WTC11 (cell line): ENCODE measurements around the gene PPIP5K2. TPM values are rescaled to one million over a fixed set of nuclear protein-coding genes. Genes with fewer than 3 reads are reported as not detected.

ENCODE experiments used
- ATAC-seq: fragments of 200-7000 bp; cut with Tn5 transposase; 2 replicates; pipeline ENCODE4 v1.10.0; 2021; ENCODE audit warnings: mild to moderate bottlenecking, moderate library complexity
- CTCF ChIA-PET: fragments of 300-600 bp; sonication (Branson Sonifier 250); formaldehyde crosslinking; loops from one replicate; lab custom pipeline; 2021; ENCODE audit warnings: antibody characterized with exemption; lab: Charles Lee
- POLR2A ChIA-PET: fragments of 350-600 bp; sonication (Branson Sonifier 250); formaldehyde crosslinking; loops from one replicate; lab custom pipeline; 2021; ENCODE audit warnings: antibody characterized with exemption; lab: Charles Lee
- DNase-seq: peaks from one replicate; pipeline ENCODE4 v3.0.0; 2021; ENCODE audit warnings: low spot score
- H3K27ac Mint-ChIP-seq: 2 replicates; pipeline ENCODE4 v1.8.0; 2021; ENCODE audit warnings: mixed read lengths
- H3K27me3 Mint-ChIP-seq: 2 replicates; pipeline ENCODE4 v1.8.0; 2021; ENCODE audit warnings: low read depth, mild to moderate bottlenecking, moderate library complexity, mixed read lengths
- H3K36me3 Mint-ChIP-seq: 2 replicates; pipeline ENCODE4 v1.8.0; 2021; ENCODE audit warnings: mixed read lengths
- H3K4me1 Mint-ChIP-seq: 2 replicates; pipeline ENCODE4 v1.8.0; 2022; ENCODE audit warnings: mixed read lengths
- H3K4me3 Mint-ChIP-seq: 2 replicates; pipeline ENCODE4 v1.8.0; 2021; ENCODE audit warnings: mild to moderate bottlenecking, moderate library complexity, mixed read lengths
- H3K9me3 Mint-ChIP-seq: 2 replicates; pipeline ENCODE4 v1.8.0; 2021; ENCODE audit warnings: mixed read lengths
- AR ChIP-seq: fragments of 250-450 bp; sonication (Bioruptor Pico); IDR thresholded peaks from 2 replicates; pipeline ENCODE4 v1.9.0; 2021; ENCODE audit warnings: mild to moderate bottlenecking
- ATF2 ChIP-seq: sonication (generic); formaldehyde crosslinking; IDR thresholded peaks from 2 replicates; pipeline ENCODE4 v1.8.1; 2022; ENCODE audit warnings: low read depth, missing genetic modification reagents, borderline replicate concordance
- CBFB ChIP-seq: sonication (generic); formaldehyde crosslinking; IDR thresholded peaks from 2 replicates; pipeline ENCODE4 v1.8.1; 2022; ENCODE audit warnings: mild to moderate bottlenecking, low read depth, missing genetic modification reagents
- ELF4 ChIP-seq: sonication (generic); formaldehyde crosslinking; IDR thresholded peaks from 2 replicates; pipeline ENCODE4 v1.8.1; 2022; ENCODE audit warnings: low read depth, mild to moderate bottlenecking, moderate library complexity, missing genetic modification reagents
- ERG ChIP-seq: fragments of 250-450 bp; sonication (Bioruptor Pico); IDR thresholded peaks from 2 replicates; pipeline ENCODE4 v1.8.0; 2021; ENCODE audit warnings: mild to moderate bottlenecking
- FOXP1 ChIP-seq: sonication (generic); formaldehyde crosslinking; IDR thresholded peaks from 2 replicates; pipeline ENCODE4 v1.8.0; 2022; ENCODE audit warnings: missing genetic modification reagents, mild to moderate bottlenecking, moderate library complexity, borderline replicate concordance
- HMGA2 ChIP-seq: fragments of 250-450 bp; sonication (Bioruptor Pico); IDR thresholded peaks from 2 replicates; pipeline ENCODE4 v1.4.0; 2021; ENCODE audit warnings: mild to moderate bottlenecking, moderate library complexity
- IRF2 ChIP-seq: sonication (generic); formaldehyde crosslinking; IDR thresholded peaks from 2 replicates; pipeline ENCODE4 v1.8.0; 2022; ENCODE audit warnings: low read depth, missing genetic modification reagents, borderline replicate concordance
- MXD4 ChIP-seq: fragments of 250-450 bp; sonication (Bioruptor Pico); IDR thresholded peaks from 2 replicates; pipeline ENCODE4 v1.8.0; 2021; ENCODE audit warnings: mild to moderate bottlenecking, moderate library complexity, borderline replicate concordance
- NFATC4 ChIP-seq: fragments of 250-450 bp; sonication (Bioruptor Pico); IDR thresholded peaks from 2 replicates; pipeline ENCODE4 v1.9.0; 2021; ENCODE audit warnings: mild to moderate bottlenecking
- NFYB ChIP-seq: sonication (generic); formaldehyde crosslinking; conservative IDR thresholded peaks from 2 replicates; pipeline ENCODE4 v1.8.0; 2022; ENCODE audit warnings: low read depth, missing genetic modification reagents
- NR3C1 ChIP-seq: sonication (generic); formaldehyde crosslinking; conservative IDR thresholded peaks from 2 replicates; pipeline ENCODE4 v1.8.1; 2023; ENCODE audit warnings: low read depth, mild to moderate bottlenecking, missing genetic modification reagents
- RELA ChIP-seq: sonication (generic); formaldehyde crosslinking; IDR thresholded peaks from 2 replicates; pipeline ENCODE4 v1.8.1; 2022; ENCODE audit warnings: missing genetic modification reagents, mild to moderate bottlenecking, borderline replicate concordance
- SOX15 ChIP-seq: fragments of 250-450 bp; sonication (Bioruptor Pico); IDR thresholded peaks from 2 replicates; pipeline ENCODE4 v1.9.0; 2021; ENCODE audit warnings: mild to moderate bottlenecking
- USF1 ChIP-seq: sonication (generic); formaldehyde crosslinking; IDR thresholded peaks from 2 replicates; pipeline ENCODE4 v1.8.0; 2022; ENCODE audit warnings: mild to moderate bottlenecking, missing genetic modification reagents
- ZNF138 ChIP-seq: sonication (generic); formaldehyde crosslinking; conservative IDR thresholded peaks from 2 replicates; pipeline ENCODE4 v1.8.1; 2022; ENCODE audit warnings: mild to moderate bottlenecking, moderate library complexity, missing genetic modification reagents
- ZNF317 ChIP-seq: sonication (generic); formaldehyde crosslinking; IDR thresholded peaks from 2 replicates; pipeline ENCODE4 v1.8.1; 2023; ENCODE audit warnings: low read depth, mild to moderate bottlenecking, moderate library complexity, missing genetic modification reagents, borderline replicate concordance
- ZNF423 ChIP-seq: fragments of 250-450 bp; sonication (Bioruptor Pico); IDR thresholded peaks from 2 replicates; pipeline ENCODE4 v2.1.2; 2022; ENCODE audit warnings: mild to moderate bottlenecking, moderate library complexity
- ZNF532 ChIP-seq: fragments of 250-450 bp; sonication (Bioruptor Pico); IDR thresholded peaks from 2 replicates; pipeline ENCODE4 v1.9.0; 2021; ENCODE audit warnings: mild to moderate bottlenecking, borderline replicate concordance
- ZNF671 ChIP-seq: fragments of 250-450 bp; sonication (Bioruptor Pico); IDR thresholded peaks from 2 replicates; pipeline ENCODE4 v1.8.0; 2021; ENCODE audit warnings: mild to moderate bottlenecking
- total RNA-seq: library from RNA; stranded (reverse); gene quantifications from 3 replicates; pipeline ENCODE4 v1.2.3, GENCODE V29; 2021

Gene PPIP5K2
- total RNA-seq, 1 experiment from 2014 or later, result 67.6 TPM

- ChIA-PET CTCF (interaction anchor here (1.1 kb wide), 1 partner anchor 189 kb away, joined by 3 read pairs; no protein-coding TSS in a partner anchor), POLR2A (no interaction called here)
- Mint-ChIP-seq H3K4me1 (no peaks in the 10 kb centered on the region), H3K27me3 (no peaks in the 10 kb centered on the region), H3K9me3 (no peaks in the 10 kb centered on the region), H3K27ac (no peak overlapping the region), H3K36me3 (peaks cover 13% of the 10 kb centered on the region), H3K4me3 (no peak overlapping the region)
- no peak for ATAC-seq
- no peak for DNase-seq
- TF ChIP-seq AR, result no peak
- no peak for TF ChIP-seq FOXP1 (CRISPR knock-in tag)
- no peak for TF ChIP-seq CBFB (CRISPR knock-in tag)
- no peak for TF ChIP-seq ATF2
- no peak for TF ChIP-seq ZNF317 (CRISPR knock-in tag)
- TF ChIP-seq RELA (CRISPR knock-in tag), result no peak
- TF ChIP-seq NR3C1 (CRISPR knock-in tag), result no peak
- TF ChIP-seq ZNF671 (CRISPR knock-in tag), result no peak
- no peak for TF ChIP-seq ERG
- TF ChIP-seq SOX15 (CRISPR knock-in tag), result no peak
- TF ChIP-seq IRF2, result no peak
- no peak for TF ChIP-seq MXD4 (CRISPR knock-in tag)
- TF ChIP-seq NFATC4 (CRISPR knock-in tag), result no peak
- no peak for TF ChIP-seq ZNF423 (CRISPR knock-in tag)
- no peak for TF ChIP-seq HMGA2 (CRISPR knock-in tag)
- no peak for TF ChIP-seq ZNF138 (CRISPR knock-in tag)
- TF ChIP-seq ELF4 (CRISPR knock-in tag), result no peak
- no peak for TF ChIP-seq USF1
- TF ChIP-seq ZNF532 (CRISPR knock-in tag), result no peak
- no peak for TF ChIP-seq NFYB (CRISPR knock-in tag)
Observed at GRCh38 chr5:103132684-103133083, 12.6 kb downstream of the PPIP5K2 start.
